ENCODE data around the gene NUDCD3. TPM values are rescaled to one million over a fixed set of nuclear protein-coding genes. Genes with fewer than 3 reads are reported as not detected.

The NUDCD3 gene
- total RNA-seq, 1 donor, result 54.3 TPM

DNA sequence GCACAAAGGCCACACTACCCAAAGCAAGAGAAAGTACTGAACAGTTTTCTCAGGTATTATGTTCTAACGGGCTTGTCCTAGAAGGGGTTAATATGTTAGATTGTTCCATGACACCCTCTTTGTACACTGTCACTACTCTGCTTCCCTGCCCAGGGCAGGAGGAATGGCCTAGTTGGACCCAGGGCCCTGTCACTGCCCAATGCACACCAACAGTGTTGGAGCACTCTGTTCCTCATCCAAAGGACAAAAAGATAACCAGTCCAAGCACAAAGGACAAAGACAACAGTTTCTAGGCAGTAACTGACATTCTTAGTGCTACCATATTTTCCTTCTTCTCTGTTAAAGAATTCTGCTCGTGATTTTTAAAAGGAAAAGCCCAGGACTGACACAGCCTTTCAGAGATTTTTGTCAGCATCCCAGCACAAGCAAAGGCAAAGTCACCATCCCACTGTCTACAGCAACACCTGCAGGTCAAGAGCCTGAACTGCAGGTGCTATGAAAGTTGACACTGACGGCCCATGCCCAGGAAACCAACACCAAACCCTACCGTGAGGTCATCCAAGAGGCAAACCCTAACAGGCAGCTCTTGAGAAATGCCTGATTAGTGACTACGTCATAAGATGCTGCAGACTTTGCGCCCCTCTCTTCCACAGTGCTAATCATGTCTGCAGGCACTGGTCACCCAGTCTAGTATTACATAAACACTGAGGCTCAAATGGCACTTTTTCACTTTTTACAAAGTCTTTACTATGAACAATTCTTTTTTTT, 13.2 kb downstream of the NUDCD3 start:
- Histone ChIP-seq H3K9me3 (ENCODE audit: low read depth, low read length) (no peaks in the 10 kb centered on the region), H2AFZ (ENCODE audit: low read length) (no peak overlapping the region), H3K36me3 (ENCODE audit: insufficient read depth, low read length) (peaks cover 36% of the 10 kb centered on the region), H3K27me3 (ENCODE audit: insufficient read depth, low read length) (no peaks in the 10 kb centered on the region), H4K20me1 (ENCODE audit: insufficient read depth, low read length) (peaks cover 11% of the 10 kb centered on the region), H3K27ac (ENCODE audit: low read depth, low read length) (peak overlapping the region; percentile 4), H3K4me2 (ENCODE audit: insufficient read depth, low read length) (no peak overlapping the region), H3K4me1 (ENCODE audit: insufficient read depth, low read length) (peaks cover 12% of the 10 kb centered on the region), H3K79me2 (ENCODE audit: insufficient read depth, low read length) (peaks cover 52% of the 10 kb centered on the region), H3K4me3 (ENCODE audit: insufficient read depth, low read length) (no peak overlapping the region)
- peak; percentile 54 for DNase-seq (ENCODE audit: insufficient read length, low spot score, missing footprints)
- TF ChIP-seq, protein P1, sequence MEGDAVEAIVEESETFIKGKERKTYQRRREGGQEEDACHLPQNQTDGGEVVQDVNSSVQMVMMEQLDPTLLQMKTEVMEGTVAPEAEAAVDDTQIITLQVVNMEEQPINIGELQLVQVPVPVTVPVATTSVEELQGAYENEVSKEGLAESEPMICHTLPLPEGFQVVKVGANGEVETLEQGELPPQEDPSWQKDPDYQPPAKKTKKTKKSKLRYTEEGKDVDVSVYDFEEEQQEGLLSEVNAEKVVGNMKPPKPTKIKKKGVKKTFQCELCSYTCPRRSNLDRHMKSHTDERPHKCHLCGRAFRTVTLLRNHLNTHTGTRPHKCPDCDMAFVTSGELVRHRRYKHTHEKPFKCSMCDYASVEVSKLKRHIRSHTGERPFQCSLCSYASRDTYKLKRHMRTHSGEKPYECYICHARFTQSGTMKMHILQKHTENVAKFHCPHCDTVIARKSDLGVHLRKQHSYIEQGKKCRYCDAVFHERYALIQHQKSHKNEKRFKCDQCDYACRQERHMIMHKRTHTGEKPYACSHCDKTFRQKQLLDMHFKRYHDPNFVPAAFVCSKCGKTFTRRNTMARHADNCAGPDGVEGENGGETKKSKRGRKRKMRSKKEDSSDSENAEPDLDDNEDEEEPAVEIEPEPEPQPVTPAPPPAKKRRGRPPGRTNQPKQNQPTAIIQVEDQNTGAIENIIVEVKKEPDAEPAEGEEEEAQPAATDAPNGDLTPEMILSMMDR (IDR thresholded peaks at IDR 0.05; ENCODE audit: extremely low read depth, low read depth, low read length), result peak; percentile 99

DNA sequence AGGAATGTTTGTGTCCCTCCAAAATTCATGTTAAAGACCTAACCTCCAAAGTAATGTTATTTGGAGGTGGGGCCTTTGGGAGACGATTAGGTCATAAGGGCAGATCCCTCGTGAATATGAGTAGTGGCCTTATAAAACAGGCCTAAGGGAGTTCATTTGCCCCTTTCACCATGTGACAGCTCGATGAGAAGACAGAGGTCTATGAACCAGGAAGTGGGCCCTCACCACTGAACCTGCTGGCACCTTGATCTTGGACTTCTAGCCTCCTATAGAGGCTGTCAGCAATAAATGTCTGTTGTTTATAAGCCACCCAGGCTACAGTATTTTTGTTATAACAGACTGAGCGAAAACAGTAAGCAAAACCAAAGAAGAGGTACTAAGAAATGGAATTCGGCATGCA, 14.1 kb downstream of the NUDCD3 start:
- peaks cover 19% of the 10 kb centered on the region for H4K20me1 ChIP-seq (ENCODE audit: insufficient read depth, low read length)

DNA sequence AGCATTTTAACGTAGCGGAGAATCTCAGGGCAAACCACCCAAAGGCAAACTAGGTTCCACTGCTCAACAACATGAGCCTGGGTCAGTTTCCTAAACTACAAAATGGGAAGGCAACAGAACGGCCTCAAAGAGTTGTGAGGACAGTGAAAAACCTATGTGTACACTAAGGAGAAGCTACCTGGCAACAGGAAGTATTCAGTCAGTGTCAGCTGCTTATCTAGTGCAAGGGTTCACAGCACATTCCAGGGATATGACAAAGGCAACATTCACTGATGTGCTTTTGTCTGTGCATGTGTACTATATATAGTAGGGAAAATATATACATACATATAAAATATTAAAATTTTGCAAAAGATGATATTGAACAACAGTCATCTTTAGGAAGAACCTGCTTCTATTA, 17.2 kb downstream of the NUDCD3 start:
- H4K20me1 ChIP-seq (ENCODE audit: insufficient read depth, low read length), result peaks cover 31% of the 10 kb centered on the region

More for the DNA sequence above, 14.1 kb downstream of the NUDCD3 start:
- H3K4me1 ChIP-seq (ENCODE audit: insufficient read depth, low read length), result peaks cover 12% of the 10 kb centered on the region
- no peak overlapping the region for H3K4me2 ChIP-seq (ENCODE audit: insufficient read depth, low read length)
- no peak for DNase-seq (ENCODE audit: insufficient read length, low spot score, missing footprints)
- no peak overlapping the region for H2AFZ ChIP-seq (ENCODE audit: low read length)
- no peak overlapping the region for H3K4me3 ChIP-seq (ENCODE audit: insufficient read depth, low read length)
- TF ChIP-seq, protein P1 (IDR thresholded peaks at IDR 0.05; ENCODE audit: extremely low read depth, low read depth, low read length), result no peak
- no peak overlapping the region for H3K27ac ChIP-seq (ENCODE audit: low read depth, low read length)
- H3K79me2 ChIP-seq (ENCODE audit: insufficient read depth, low read length), result peaks cover 50% of the 10 kb centered on the region
- H3K9me3 ChIP-seq (ENCODE audit: low read depth, low read length), result no peaks in the 10 kb centered on the region
- no peaks in the 10 kb centered on the region for H3K27me3 ChIP-seq (ENCODE audit: insufficient read depth, low read length)
- peaks cover 34% of the 10 kb centered on the region for H3K36me3 ChIP-seq (ENCODE audit: insufficient read depth, low read length)

DNA sequence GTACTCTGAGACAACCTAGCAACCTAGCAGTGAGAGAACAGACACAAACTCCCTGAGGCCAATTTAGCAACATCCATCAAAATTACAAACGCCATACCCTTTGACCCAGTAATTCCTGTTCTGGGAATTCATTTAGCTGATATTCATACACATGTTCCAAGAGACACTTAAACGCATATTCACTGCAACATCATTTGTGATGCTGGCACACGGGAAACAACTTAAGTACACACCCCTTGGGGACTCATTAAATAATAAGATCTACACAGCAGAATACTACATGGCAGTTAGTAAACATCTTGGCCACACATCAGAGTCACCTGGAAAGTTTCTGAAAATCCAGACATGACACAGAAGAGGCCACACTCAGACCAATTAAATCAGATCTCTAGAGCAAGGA, 17.6 kb downstream of the NUDCD3 start:
- H4K20me1 ChIP-seq (ENCODE audit: insufficient read depth, low read length), result peaks cover 31% of the 10 kb centered on the region
- peaks cover 63% of the 10 kb centered on the region for H3K79me2 ChIP-seq (ENCODE audit: insufficient read depth, low read length)
- H3K36me3 ChIP-seq (ENCODE audit: insufficient read depth, low read length), result peaks cover 20% of the 10 kb centered on the region

More for the DNA sequence above, 17.2 kb downstream of the NUDCD3 start:
- TF ChIP-seq, protein P1 (IDR thresholded peaks at IDR 0.05; ENCODE audit: extremely low read depth, low read depth, low read length), result no peak
- Histone ChIP-seq H3K79me2 (ENCODE audit: insufficient read depth, low read length) (peaks cover 63% of the 10 kb centered on the region), H3K9me3 (ENCODE audit: low read depth, low read length) (no peaks in the 10 kb centered on the region), H3K4me2 (ENCODE audit: insufficient read depth, low read length) (no peak overlapping the region), H3K36me3 (ENCODE audit: insufficient read depth, low read length) (peaks cover 20% of the 10 kb centered on the region), H3K4me1 (ENCODE audit: insufficient read depth, low read length) (peaks cover 32% of the 10 kb centered on the region), H3K27ac (ENCODE audit: low read depth, low read length) (no peak overlapping the region), H3K27me3 (ENCODE audit: insufficient read depth, low read length) (no peaks in the 10 kb centered on the region), H2AFZ (ENCODE audit: low read length) (no peak overlapping the region), H3K4me3 (ENCODE audit: insufficient read depth, low read length) (no peak overlapping the region)
- DNase-seq (ENCODE audit: insufficient read length, low spot score, missing footprints), result no peak

More for the DNA sequence above, 17.6 kb downstream of the NUDCD3 start:
- TF ChIP-seq, protein P1 (IDR thresholded peaks at IDR 0.05; ENCODE audit: extremely low read depth, low read depth, low read length), result no peak
- peaks cover 32% of the 10 kb centered on the region for H3K4me1 ChIP-seq (ENCODE audit: insufficient read depth, low read length)
- H3K4me3 ChIP-seq (ENCODE audit: insufficient read depth, low read length), result no peak overlapping the region
- H2AFZ ChIP-seq (ENCODE audit: low read length), result no peak overlapping the region
- H3K27ac ChIP-seq (ENCODE audit: low read depth, low read length), result no peak overlapping the region
- no peaks in the 10 kb centered on the region for H3K27me3 ChIP-seq (ENCODE audit: insufficient read depth, low read length)
- no peak overlapping the region for H3K4me2 ChIP-seq (ENCODE audit: insufficient read depth, low read length)
- no peak for DNase-seq (ENCODE audit: insufficient read length, low spot score, missing footprints)
- no peaks in the 10 kb centered on the region for H3K9me3 ChIP-seq (ENCODE audit: low read depth, low read length)
